Esophagus squamous epithelium (tissue), 5 donors: ENCODE measurements around the gene DNAH3. TPM values are rescaled to one million over a fixed set of nuclear protein-coding genes. Genes with fewer than 3 reads are reported as not detected.
A peak's percentile ranks its signal among the peaks of the same experiment; 100 is the strongest.
"Not testable (repeated sequence)": the region's sequence is repeated elsewhere in the genome, so short reads cannot be mapped to it uniquely, and the experiment has no call there.

Source experiments
- DNase-seq: peaks from one replicate; lab custom pipeline; 2025; lab: John Stamatoyannopoulos, UW
- H3K27ac ChIP-seq, 4 donors: fragments of 200-600 bp; sonication (generic); one replicate each; pipeline ENCODE4 v1.5.1; 2016 to 2019; ENCODE audit warnings: mild to moderate bottlenecking in 1 of 4
- H3K27me3 ChIP-seq, 4 donors: fragments of 200-600 bp; sonication (generic); 1 replicate in 3 of 4; 2 replicates in 1 of 4; pipeline versions ENCODE4 v1.5.1 to v1.6.0; 2017 to 2021; ENCODE audit warnings: antibody characterized with exemption in 1 of 4
- H3K36me3 ChIP-seq, 3 donors: fragments of 200-600 bp; sonication (generic); one replicate each; pipeline ENCODE4 v1.5.1; 2016 to 2019
- H3K4me1 ChIP-seq, 3 donors: fragments of 200-600 bp; sonication (generic); one replicate each; pipeline ENCODE4 v1.5.1; 2017 to 2019
- H3K4me3 ChIP-seq, 4 donors: fragments of 200-600 bp; sonication (generic); 1 replicate in 3 of 4; 2 replicates in 1 of 4; pipeline ENCODE4 v1.5.1; 2016 to 2019; ENCODE audit warnings: mild to moderate bottlenecking in 2 of 4, moderate library complexity in 1 of 4
- H3K9me3 ChIP-seq, 3 donors: fragments of 200-600 bp; sonication (generic); one replicate each; pipeline ENCODE4 v1.5.1; 2016 to 2019
- CTCF ChIP-seq, 6 experiments: fragments of 450-650 bp in 4 of 6; fragments of 200-600 bp in 2 of 6; sonication (generic) in 2 of 6; IDR thresholded peaks; one replicate each; pipeline ENCODE4 v1.5.1; 2016 to 2019; ENCODE audit warnings: antibody characterized with exemption in 6 of 6, mild to moderate bottlenecking in 4 of 6, moderate library complexity in 4 of 6
- POLR2A ChIP-seq, 4 donors: fragments of 450-650 bp; IDR thresholded peaks; one replicate each; pipeline ENCODE4 v1.6.1; 2017; ENCODE audit warnings: antibody characterized with exemption in 4 of 4, mild to moderate bottlenecking in 4 of 4, moderate library complexity in 3 of 4
- WGBS, 2 donors: methylation state at CpG; one replicate each; pipeline ENCODE4 v1.1.5; 2018; 5-methylcytosine and 5-hydroxymethylcytosine counted together
- intact Hi-C: fragments of 100-400 bp; cut with DNase I; formaldehyde crosslinking; loops from one replicate; pipeline ENCODE4 v1.15.0; 2022
- total RNA-seq, 4 donors: library from RNA; depleted of rRNA; stranded (reverse); fragments of >200 nt; gene quantifications; one replicate each; pipeline ENCODE4 v1.1.0, GENCODE V29; 2016
- donor health status: DM: yes; HTN: yes; CAD: no.

DNAH3 gene
- total RNA-seq, 4 donors from 2014 or later = 0.57 TPM; not detected in 2

GRCh38 chr16:21103941-21104860 is 46.4 kb downstream of the DNAH3 start:
- no peaks in the 10 kb centered on the region for H3K36me3 ChIP-seq
- no peak for DNase-seq
- no peaks in the 10 kb centered on the region for H3K9me3 ChIP-seq
- WGBS, 2 donors = 45 to 62% methylated on average over 9 of the region's 9 CpGs
- H3K4me1 ChIP-seq = no peaks in the 10 kb centered on the region
- H3K27me3 ChIP-seq = peaks cover 0 to 25% (median 0%) of the 10 kb centered on the region in 4 donors
- intact Hi-C loops = no loop called here
- H3K27ac ChIP-seq = no peak overlapping the region
- no peak for TF ChIP-seq CTCF (IDR thresholded peaks at IDR 0.05)
- TF ChIP-seq POLR2A (IDR thresholded peaks at IDR 0.05) = no peak
- no peak overlapping the region for H3K4me3 ChIP-seq

GRCh38 chr16:21101631-21102420 is 48.8 kb downstream of the DNAH3 start:
- TF ChIP-seq POLR2A (IDR thresholded peaks at IDR 0.05) = no peak
- peak in 2 of 6 experiments; percentile 7 to 38 for TF ChIP-seq CTCF (IDR thresholded peaks at IDR 0.05)
- Histone ChIP-seq H3K4me3 (no peak overlapping the region), H3K36me3 (no peaks in the 10 kb centered on the region), H3K4me1 (no peaks in the 10 kb centered on the region), H3K9me3 (no peaks in the 10 kb centered on the region), H3K27me3 (peaks cover 0 to 25% (median 0%) of the 10 kb centered on the region in 4 donors), H3K27ac (no peak overlapping the region)
- DNase-seq = no peak
- intact Hi-C loops = no loop called here
- 63 to 67% methylated on average over 8 of the region's 8 CpGs for WGBS, 2 donors

GRCh38 chr16:21100447-21100846 is 50.2 kb downstream of the DNAH3 start:
- no peak overlapping the region for H3K4me3 ChIP-seq
- no peak for TF ChIP-seq POLR2A (IDR thresholded peaks at IDR 0.05)
- no peak for TF ChIP-seq CTCF (IDR thresholded peaks at IDR 0.05)
- no peak for DNase-seq
- intact Hi-C loops = no loop called here
- H3K9me3 ChIP-seq = no peaks in the 10 kb centered on the region
- H3K27me3 ChIP-seq = peaks cover 0 to 20% (median 0%) of the 10 kb centered on the region in 4 donors
- no peaks in the 10 kb centered on the region for H3K4me1 ChIP-seq
- WGBS, 2 donors = 33 to 67% methylated on average over 4 of the region's 4 CpGs
- H3K27ac ChIP-seq = no peak overlapping the region
- no peaks in the 10 kb centered on the region for H3K36me3 ChIP-seq

- TF ChIP-seq CTCF (IDR thresholded peaks at IDR 0.05) (no peak), POLR2A (IDR thresholded peaks at IDR 0.05) (no peak)
- DNase-seq = no peak
- Histone ChIP-seq H3K4me3 (no peak overlapping the region), H3K36me3 (no peaks in the 10 kb centered on the region), H3K4me1 (no peaks in the 10 kb centered on the region), H3K9me3 (no peaks in the 10 kb centered on the region), H3K27ac (no peak overlapping the region), H3K27me3 (no peaks in the 10 kb centered on the region)
- intact Hi-C loops = no loop called here
- 50 to 53% methylated on average over 1 of the region's 1 CpG for WGBS, 2 donors
Observed at GRCh38 chr16:21097151-21097550, 53.5 kb downstream of the DNAH3 start.

- intact Hi-C loops, H3K27ac ChIP-seq, H3K27me3 ChIP-seq, H3K4me1 ChIP-seq, H3K4me3 ChIP-seq, H3K36me3 ChIP-seq, DNase-seq, H3K9me3 ChIP-seq: not testable (repeated sequence)
- WGBS, 2 donors = 77% methylated on average over 2 of the region's 2 CpGs
Observed at GRCh38 chr16:21094719-21095118, 55.9 kb downstream of the DNAH3 start.
